Caco-2 (cell line): ENCODE data around the gene NMNAT2. TPM values are rescaled to one million over a fixed set of nuclear protein-coding genes. Genes with fewer than 3 reads are reported as not detected.

Source experiments
- BruUV-seq: library from RNA; stranded (reverse); fragments of 400-500 nt; replicated peaks from 2 replicates; lab custom pipeline; 2021; lab: Mats Ljungman, UMichigan
- CTCF ChIA-PET: fragments of 300-600 bp; sonication (Branson Sonifier 250); formaldehyde crosslinking; loops from one replicate; lab custom pipeline; 2022; ENCODE audit warnings: antibody characterized with exemption; lab: Charles Lee
- POLR2A ChIA-PET: fragments of 300-600 bp; sonication (Branson Sonifier 250); formaldehyde crosslinking; loops from one replicate; lab custom pipeline; 2022; ENCODE audit warnings: antibody characterized with exemption; lab: Charles Lee
- DNase-seq, 2 experiments: peaks; one replicate each; pipeline versions ENCODE4 v3.0.0 to v3.0.0-alpha.2; 2020 to 2022
- H3K27me3 ChIP-seq: replicated peaks from 2 replicates; pipeline ENCODE4 v1.6.0; 2011; ENCODE audit warnings: low read length; ENCODE audit not compliant: control insufficient read depth, insufficient read depth
- H3K36me3 ChIP-seq: 2 replicates; pipeline ENCODE4 v1.5.1; 2011; ENCODE audit warnings: low read length; ENCODE audit not compliant: control insufficient read depth, insufficient read depth
- H3K4me1 ChIP-seq: fragments of 250-450 bp; sonication (Bioruptor Pico); 2 replicates; pipeline ENCODE4 v1.5.1; 2020; ENCODE audit warnings: mild to moderate bottlenecking
- H3K4me3 ChIP-seq: 2 replicates; pipeline ENCODE4 v1.5.1; 2011; ENCODE audit warnings: low read depth, mild to moderate bottlenecking, control low read depth, low read length
- H3K9me3 ChIP-seq: fragments of 250-450 bp; sonication (Bioruptor Pico); 2 replicates; pipeline ENCODE4 v1.5.1; 2020; ENCODE audit warnings: mild to moderate bottlenecking, moderate library complexity
- H3K27ac Mint-ChIP-seq: one replicate; pipeline ENCODE4 v1.8.0; 2022; ENCODE audit warnings: mixed read lengths; ENCODE audit not compliant: unreplicated experiment
- H3K27me3 Mint-ChIP-seq: one replicate; pipeline ENCODE4 v1.8.0; 2022; ENCODE audit warnings: mixed read lengths; ENCODE audit not compliant: insufficient read depth, unreplicated experiment
- H3K36me3 Mint-ChIP-seq: one replicate; pipeline ENCODE4 v1.8.0; 2022; ENCODE audit warnings: mild to moderate bottlenecking, mixed read lengths; ENCODE audit not compliant: insufficient read depth, unreplicated experiment
- H3K4me1 Mint-ChIP-seq: one replicate; pipeline ENCODE4 v1.8.0; 2022; ENCODE audit warnings: low read depth, mixed read lengths; ENCODE audit not compliant: unreplicated experiment
- H3K4me3 Mint-ChIP-seq: one replicate; pipeline ENCODE4 v1.8.0; 2022; ENCODE audit warnings: mild to moderate bottlenecking, moderate library complexity, mixed read lengths; ENCODE audit not compliant: unreplicated experiment
- H3K9me3 Mint-ChIP-seq: one replicate; pipeline ENCODE4 v1.8.0; 2022; ENCODE audit warnings: mixed read lengths; ENCODE audit not compliant: unreplicated experiment
- intact Hi-C: fragments of 100-400 bp; cut with micrococcal nuclease; formaldehyde crosslinking; loops from one replicate; pipeline ENCODE4 v1.10.0; 2022; ENCODE audit not compliant: unreplicated experiment
- total RNA-seq: library from RNA; stranded (reverse); gene quantifications from 2 replicates; pipeline ENCODE4 v1.2.3, GENCODE V29; 2022
- TF ChIP-seq, protein P1 (sequence below), 2 experiments: fragments of 200-600 bp in 1 of 2; IDR thresholded peaks; 1 replicate in 1 of 2; 2 replicates in 1 of 2; pipeline versions ENCODE4 v1.5.1 to v1.8.0; 2011 to 2022; ENCODE audit warnings: antibody characterized with exemption in 1 of 2, control low read depth in 1 of 2, inconsistent platforms in 1 of 2, low read depth in 1 of 2, low read length in 1 of 2, mild to moderate bottlenecking in 1 of 2, moderate library complexity in 1 of 2; ENCODE audit not compliant: insufficient read depth in 1 of 2, severe bottlenecking in 1 of 2, unreplicated experiment in 1 of 2

Gene NMNAT2
- total RNA-seq, 1 experiment from 2014 or later, result 16.4 TPM

DNA sequence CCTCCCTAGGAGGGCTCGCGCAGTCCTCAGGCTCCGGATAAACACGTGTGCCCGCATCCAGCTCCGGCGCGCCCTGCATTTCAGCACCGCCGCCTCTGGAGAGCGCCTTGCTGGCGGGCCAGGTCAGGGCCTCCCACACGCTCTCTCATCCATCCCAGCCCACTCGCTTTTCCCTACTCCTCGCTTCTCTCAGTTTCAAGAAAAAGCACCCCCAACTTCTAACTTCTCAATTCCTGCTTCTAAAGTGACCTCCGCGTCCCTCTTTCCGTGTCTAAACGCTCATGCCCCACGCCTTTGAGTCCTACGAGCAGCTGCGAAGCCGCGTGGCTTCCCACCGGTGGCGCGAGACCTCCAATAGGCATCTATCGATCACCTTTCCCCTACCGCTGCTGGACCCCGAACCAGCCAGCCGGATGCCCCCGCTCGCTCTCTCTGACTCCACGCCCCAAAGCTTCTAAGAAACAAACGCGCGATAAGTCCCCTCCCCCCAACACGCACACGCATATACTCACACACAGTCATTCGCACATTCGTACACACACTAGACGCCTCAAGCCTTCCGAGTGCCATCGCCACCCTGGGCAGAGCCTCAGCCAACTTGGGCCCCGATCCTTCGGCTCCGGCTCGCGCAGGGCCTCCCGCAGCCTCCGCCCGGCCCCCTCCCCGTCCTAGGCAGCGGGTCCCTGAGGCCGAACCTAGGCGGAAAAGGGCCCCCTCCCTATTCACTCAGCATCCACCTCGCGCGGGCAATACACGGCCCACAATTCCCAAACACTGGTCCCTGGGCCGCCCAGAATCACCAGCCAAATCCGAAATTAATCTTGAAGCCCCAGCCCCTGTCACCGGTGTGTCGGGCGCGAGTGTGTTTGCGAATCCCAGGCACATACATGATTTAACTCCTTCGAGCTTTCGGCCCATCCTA lies 1.1 kb downstream of the NMNAT2 start:
- peaks cover 30% of the 10 kb centered on the region for H3K4me1 Mint-ChIP-seq
- H3K27me3 ChIP-seq, result no peaks in the 10 kb centered on the region
- no peaks in the 10 kb centered on the region for H3K36me3 ChIP-seq
- intact Hi-C loops, result no loop called here
- BruUV-seq, result no TSS peak
- CTCF ChIA-PET, result no interaction called here
- H3K9me3 Mint-ChIP-seq, result no peaks in the 10 kb centered on the region
- peak overlapping the region; percentile 68 for H3K4me3 ChIP-seq
- H3K4me3 Mint-ChIP-seq, result peak overlapping the region; percentile 79
- peak in 1 of 2 experiments; percentile 34 for DNase-seq
- H3K27me3 Mint-ChIP-seq, result no peaks in the 10 kb centered on the region
- H3K36me3 Mint-ChIP-seq, result no peaks in the 10 kb centered on the region
- peaks cover 11% of the 10 kb centered on the region; the same call in 1 of the 2 replicates for H3K4me1 ChIP-seq
- TF ChIP-seq, protein P1, sequence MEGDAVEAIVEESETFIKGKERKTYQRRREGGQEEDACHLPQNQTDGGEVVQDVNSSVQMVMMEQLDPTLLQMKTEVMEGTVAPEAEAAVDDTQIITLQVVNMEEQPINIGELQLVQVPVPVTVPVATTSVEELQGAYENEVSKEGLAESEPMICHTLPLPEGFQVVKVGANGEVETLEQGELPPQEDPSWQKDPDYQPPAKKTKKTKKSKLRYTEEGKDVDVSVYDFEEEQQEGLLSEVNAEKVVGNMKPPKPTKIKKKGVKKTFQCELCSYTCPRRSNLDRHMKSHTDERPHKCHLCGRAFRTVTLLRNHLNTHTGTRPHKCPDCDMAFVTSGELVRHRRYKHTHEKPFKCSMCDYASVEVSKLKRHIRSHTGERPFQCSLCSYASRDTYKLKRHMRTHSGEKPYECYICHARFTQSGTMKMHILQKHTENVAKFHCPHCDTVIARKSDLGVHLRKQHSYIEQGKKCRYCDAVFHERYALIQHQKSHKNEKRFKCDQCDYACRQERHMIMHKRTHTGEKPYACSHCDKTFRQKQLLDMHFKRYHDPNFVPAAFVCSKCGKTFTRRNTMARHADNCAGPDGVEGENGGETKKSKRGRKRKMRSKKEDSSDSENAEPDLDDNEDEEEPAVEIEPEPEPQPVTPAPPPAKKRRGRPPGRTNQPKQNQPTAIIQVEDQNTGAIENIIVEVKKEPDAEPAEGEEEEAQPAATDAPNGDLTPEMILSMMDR (IDR thresholded peaks at IDR 0.05; ENCODE audit: insufficient read depth in 1 of 2, low read depth in 1 of 2, low read length in 1 of 2, severe bottlenecking in 1 of 2, unreplicated experiment in 1 of 2), result no peak
- H3K9me3 ChIP-seq, result no peaks in the 10 kb centered on the region
- POLR2A ChIA-PET, result no interaction called here
- no peak overlapping the region for H3K27ac Mint-ChIP-seq

DNA sequence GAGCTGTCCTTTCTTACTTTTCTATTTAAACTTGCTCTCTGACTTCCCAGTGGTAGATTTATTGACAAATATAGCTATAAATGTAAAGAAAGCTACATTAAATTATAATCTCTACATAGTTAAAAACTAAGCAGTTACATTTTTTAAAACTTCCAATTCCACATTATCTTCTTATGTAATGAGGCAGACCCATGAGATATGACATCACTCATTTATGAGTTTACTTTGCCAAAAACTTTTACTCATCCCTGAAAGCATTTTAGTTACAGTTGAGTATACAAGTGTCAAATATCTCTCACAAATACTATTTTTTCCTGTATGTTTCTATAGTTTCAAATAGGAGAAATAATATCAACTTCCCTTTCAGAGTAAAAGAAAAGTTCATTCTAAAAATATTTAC lies 3.8 kb downstream of the NMNAT2 start:
- no peak overlapping the region for H3K27ac Mint-ChIP-seq
- no peaks in the 10 kb centered on the region for H3K36me3 Mint-ChIP-seq
- Histone ChIP-seq H3K4me3 (no peak overlapping the region), H3K36me3 (no peaks in the 10 kb centered on the region), H3K4me1 (no peaks in the 10 kb centered on the region), H3K27me3 (no peaks in the 10 kb centered on the region), H3K9me3 (no peaks in the 10 kb centered on the region)
- H3K4me3 Mint-ChIP-seq, result no peak overlapping the region
- TF ChIP-seq, protein P1 (IDR thresholded peaks at IDR 0.05; ENCODE audit: insufficient read depth in 1 of 2, low read depth in 1 of 2, low read length in 1 of 2, severe bottlenecking in 1 of 2, unreplicated experiment in 1 of 2), result no peak
- no peaks in the 10 kb centered on the region for H3K9me3 Mint-ChIP-seq
- peaks cover 14% of the 10 kb centered on the region for H3K4me1 Mint-ChIP-seq
- no peaks in the 10 kb centered on the region for H3K27me3 Mint-ChIP-seq
- intact Hi-C loops, result no loop called here
- no peak for DNase-seq
- ChIA-PET POLR2A (no interaction called here), CTCF (no interaction called here)
- no TSS peak for BruUV-seq

DNA sequence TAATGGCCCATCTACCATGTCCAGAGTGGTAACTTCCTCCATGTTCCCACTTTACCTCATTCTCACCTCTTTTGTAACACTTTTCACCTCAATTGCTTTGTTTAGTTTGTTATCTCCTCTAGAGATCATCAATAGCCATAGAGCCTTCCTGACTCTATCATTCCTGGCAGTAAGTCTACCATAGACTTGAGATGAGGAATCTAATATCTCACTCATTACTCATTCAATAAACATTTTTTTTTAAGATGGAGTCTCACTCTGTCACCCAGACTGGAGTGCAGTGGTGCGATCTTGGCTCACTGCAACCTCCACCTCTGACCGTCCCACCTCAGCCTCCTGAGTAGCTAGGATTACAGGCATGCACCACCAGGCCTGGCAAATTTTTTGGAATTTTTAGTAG lies 7.1 kb downstream of the NMNAT2 start:
- no peaks in the 10 kb centered on the region for H3K4me1 ChIP-seq
- H3K9me3 ChIP-seq, result no peaks in the 10 kb centered on the region
- TF ChIP-seq, protein P1 (IDR thresholded peaks at IDR 0.05; ENCODE audit: insufficient read depth in 1 of 2, low read depth in 1 of 2, low read length in 1 of 2, severe bottlenecking in 1 of 2, unreplicated experiment in 1 of 2), result no peak
- H3K36me3 ChIP-seq, result no peaks in the 10 kb centered on the region
- H3K27me3 ChIP-seq, result no peaks in the 10 kb centered on the region
- Mint-ChIP-seq H3K4me1 (no peaks in the 10 kb centered on the region), H3K9me3 (no peaks in the 10 kb centered on the region), H3K27ac (no peak overlapping the region), H3K36me3 (no peaks in the 10 kb centered on the region), H3K4me3 (no peak overlapping the region), H3K27me3 (no peaks in the 10 kb centered on the region)
- BruUV-seq, result no TSS peak
- H3K4me3 ChIP-seq, result no peak overlapping the region
- ChIA-PET CTCF (no interaction called here), POLR2A (no interaction called here)
- no peak for DNase-seq
- intact Hi-C loops, result no loop called here
